ENCODE measurements around the gene AP5B1.
A peak's percentile ranks its signal among the peaks of the same experiment; 100 is the strongest.

Gene AP5B1

DNA sequence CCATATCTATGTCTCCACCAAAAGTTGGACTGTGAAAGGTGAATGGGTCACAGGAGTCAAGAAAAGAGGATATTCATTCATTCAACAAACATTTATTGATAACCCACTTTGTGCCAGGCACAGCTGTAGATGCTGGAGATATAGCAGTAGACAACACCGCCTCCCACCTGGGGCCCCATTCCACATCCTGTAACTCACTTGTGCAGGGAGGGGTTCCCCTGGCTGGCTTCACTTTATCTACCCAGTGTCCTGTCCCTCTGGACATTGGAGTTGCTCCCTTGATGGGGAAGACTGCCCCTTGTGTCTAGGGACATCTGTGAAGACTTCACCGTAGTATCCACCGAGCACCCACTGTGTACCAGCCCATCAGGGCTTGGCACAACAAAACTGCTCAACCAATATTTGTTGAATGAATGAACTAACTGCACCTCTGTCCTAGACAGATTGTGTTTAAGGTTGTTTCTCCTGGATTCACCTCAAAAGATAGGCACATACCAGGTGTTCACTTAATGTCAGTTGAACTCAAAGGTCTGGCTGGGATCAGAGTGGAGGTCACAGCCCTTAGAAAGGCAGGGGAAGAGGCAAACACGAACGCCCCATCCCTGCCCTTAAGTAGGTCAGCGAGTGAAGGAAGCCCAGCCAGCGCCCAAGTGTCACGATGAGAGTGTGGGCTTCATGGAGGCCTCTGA lies 4.7 kb upstream of the AP5B1 start:
- H3K4me1 ChIP-seq (ENCODE audit: control insufficient read depth, insufficient read depth, low read length): no peaks in the 10 kb centered on the region
- TF ChIP-seq GLIS1 (tag by site-specific recombination; IDR thresholded peaks at IDR 0.05): no peak
- TF ChIP-seq ZNF423 (tag by site-specific recombination; IDR thresholded peaks at IDR 0.05): no peak
- no peak for TF ChIP-seq ZNF174 (tag by site-specific recombination; IDR thresholded peaks at IDR 0.05)
- no peak for TF ChIP-seq ZNF555 (tag by site-specific recombination; conservative IDR thresholded peaks at IDR 0.05)
- TF ChIP-seq ZNF133 (tag by site-specific recombination; IDR thresholded peaks at IDR 0.05): no peak
- no peak for TF ChIP-seq ZNF791 (tag by site-specific recombination; IDR thresholded peaks at IDR 0.05)
- no peak for TF ChIP-seq ZFHX2 (tag by site-specific recombination; conservative IDR thresholded peaks at IDR 0.05)
- TF ChIP-seq ZNF626 (tag by site-specific recombination; IDR thresholded peaks at IDR 0.05): no peak
- no peak for TF ChIP-seq ZNF366 (tag by site-specific recombination; conservative IDR thresholded peaks at IDR 0.05)
- TF ChIP-seq ZNF488 (tag by site-specific recombination; IDR thresholded peaks at IDR 0.05): no peak
- no peak for TF ChIP-seq RBAK (tag by site-specific recombination; IDR thresholded peaks at IDR 0.05)
- no peak for TF ChIP-seq ZBTB21 (tag by site-specific recombination; IDR thresholded peaks at IDR 0.05)
- no peak for TF ChIP-seq ZNF266 (tag by site-specific recombination; IDR thresholded peaks at IDR 0.05; ENCODE audit: low read depth)
- no peak for TF ChIP-seq GLIS2 (tag by site-specific recombination; IDR thresholded peaks at IDR 0.05)
- TF ChIP-seq ZNF785 (tag by site-specific recombination; IDR thresholded peaks at IDR 0.05): no peak
- TF ChIP-seq KLF7 (tag by site-specific recombination; IDR thresholded peaks at IDR 0.05; ENCODE audit: borderline replicate concordance): no peak
- TF ChIP-seq ZNF24 (tag by site-specific recombination; IDR thresholded peaks at IDR 0.05): no peak
- TF ChIP-seq, protein P1, sequence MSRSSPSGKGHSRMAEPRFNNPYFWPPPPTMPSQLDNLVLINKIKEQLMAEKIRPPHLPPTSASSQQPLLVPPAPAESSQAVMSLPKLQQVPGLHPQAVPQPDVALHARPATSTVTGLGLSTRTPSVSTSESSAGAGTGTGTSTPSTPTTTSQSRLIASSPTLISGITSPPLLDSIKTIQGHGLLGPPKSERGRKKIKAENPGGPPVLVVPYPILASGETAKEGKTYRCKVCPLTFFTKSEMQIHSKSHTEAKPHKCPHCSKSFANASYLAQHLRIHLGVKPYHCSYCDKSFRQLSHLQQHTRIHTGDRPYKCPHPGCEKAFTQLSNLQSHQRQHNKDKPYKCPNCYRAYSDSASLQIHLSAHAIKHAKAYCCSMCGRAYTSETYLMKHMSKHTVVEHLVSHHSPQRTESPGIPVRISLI (tag by site-specific recombination; IDR thresholded peaks at IDR 0.05): no peak
- H3K4me3 ChIP-seq (ENCODE audit: low read depth, low read length): no peak overlapping the region
- CTCF ChIA-PET: interaction anchor here (0.6 to 1.0 kb wide), 3 partner anchors 32 to 286 kb away, joined by 3 to 4 read pairs (median 4); no protein-coding TSS in a partner anchor
- no peak overlapping the region for H3K27ac ChIP-seq (ENCODE audit: extremely low read depth, low read depth, low read length)
- H3K36me3 ChIP-seq (ENCODE audit: control insufficient read depth in 2 of 2, insufficient read depth in 1 of 2, low read length in 2 of 2): no peaks in the 10 kb centered on the region
- POLR2A ChIA-PET: interaction anchor here (1.6 kb wide), 1 partner anchor 65 kb away, joined by 5 read pairs; the partner anchor contains the start of gene RNASEH2C
- no peaks in the 10 kb centered on the region for H3K9me3 ChIP-seq (ENCODE audit: control insufficient read depth, insufficient read depth, low read depth, low read length)

DNA sequence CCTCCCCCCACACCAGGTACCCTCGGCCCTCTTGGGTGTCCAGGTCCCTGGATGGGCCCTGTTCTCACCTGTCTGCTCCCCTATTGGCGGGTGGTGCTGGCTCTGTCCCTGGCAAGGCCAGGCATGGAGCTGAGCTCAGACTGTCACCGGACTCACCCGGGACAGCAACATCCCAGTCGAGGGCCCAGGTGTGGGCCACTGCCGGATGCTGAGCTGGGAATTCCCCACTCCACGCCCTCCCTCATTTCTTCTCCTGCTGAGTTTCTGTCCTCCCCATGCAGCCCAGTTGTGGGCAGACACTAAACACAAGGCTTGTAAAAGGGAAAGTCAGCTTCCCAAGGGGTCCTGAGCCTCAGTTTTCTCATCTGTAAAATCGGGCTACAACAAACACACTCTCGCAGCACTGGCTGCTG lies 2.0 kb upstream of the AP5B1 start:
- ChIA-PET CTCF (interaction anchor here (0.7 to 2.3 kb wide), 4 partner anchors 12 to 62 kb away, joined by 3 to 6 read pairs (median 4); partner anchors contain the start of gene RNASEH2C), POLR2A (no interaction called here)
- H3K4me3 ChIP-seq (ENCODE audit: low read depth, low read length): no peak overlapping the region
- no peak overlapping the region for H3K27ac ChIP-seq (ENCODE audit: extremely low read depth, low read depth, low read length)
- no peaks in the 10 kb centered on the region for H3K9me3 ChIP-seq (ENCODE audit: control insufficient read depth, insufficient read depth, low read depth, low read length)
- peaks cover 0 to 19% of the 10 kb centered on the region in 2 experiments; a peak in 1 of 3 replicates for H3K36me3 ChIP-seq (ENCODE audit: control insufficient read depth in 2 of 2, insufficient read depth in 1 of 2, low read length in 2 of 2)
- no peaks in the 10 kb centered on the region for H3K4me1 ChIP-seq (ENCODE audit: control insufficient read depth, insufficient read depth, low read length)
- TF ChIP-seq RBAK (tag by site-specific recombination; IDR thresholded peaks at IDR 0.05): no peak
- TF ChIP-seq ZNF157 (tag by site-specific recombination; IDR thresholded peaks at IDR 0.05): no peak
- peak; percentile 21; the same call in 1 of the 2 replicates for TF ChIP-seq GLIS1 (tag by site-specific recombination; IDR thresholded peaks at IDR 0.05)
- no peak for TF ChIP-seq SCRT1 (tag by site-specific recombination; IDR thresholded peaks at IDR 0.05; ENCODE audit: borderline replicate concordance)
- no peak for TF ChIP-seq TCF7L2 (IDR thresholded peaks at IDR 0.05; ENCODE audit: borderline replicate concordance, low read depth, low read length)
- no peak for TF ChIP-seq FEZF1 (tag by site-specific recombination; IDR thresholded peaks at IDR 0.05)

Data from HEK293 (cell line).